SJCRH30 (cell line): ENCODE data around the gene STRN. TPM values are rescaled to one million over a fixed set of nuclear protein-coding genes. Genes with fewer than 3 reads are reported as not detected.
"Not testable (repeated sequence)": the region's sequence is repeated elsewhere in the genome, so short reads cannot be mapped to it uniquely, and the experiment has no call there.

Experiments used
- DNase-seq, 2 experiments: peaks; one replicate each; pipeline ENCODE4 v3.0.0-alpha.2; 2015 to 2020
- H3K27ac ChIP-seq: fragments of 250-450 bp; sonication (Bioruptor Pico); 2 replicates; pipeline ENCODE4 v1.5.1; 2020; ENCODE audit warnings: mild to moderate bottlenecking, moderate library complexity
- H3K27me3 ChIP-seq: fragments of 250-450 bp; sonication (Bioruptor Pico); 2 replicates; pipeline ENCODE4 v1.5.1; 2020; ENCODE audit warnings: mild to moderate bottlenecking, moderate library complexity
- H3K36me3 ChIP-seq: fragments of 250-450 bp; sonication (Bioruptor Pico); 2 replicates; pipeline ENCODE4 v1.5.1; 2020; ENCODE audit warnings: mild to moderate bottlenecking, moderate library complexity
- H3K4me1 ChIP-seq: fragments of 250-450 bp; sonication (Bioruptor Pico); 2 replicates; pipeline ENCODE4 v1.5.1; 2020; ENCODE audit warnings: mild to moderate bottlenecking, moderate library complexity
- H3K4me3 ChIP-seq: fragments of 250-450 bp; sonication (Bioruptor Pico); 2 replicates; pipeline ENCODE4 v1.5.1; 2020; ENCODE audit warnings: mild to moderate bottlenecking, moderate library complexity
- H3K9me3 ChIP-seq: fragments of 250-450 bp; sonication (Bioruptor Pico); replicated peaks from 2 replicates; pipeline ENCODE4 v1.5.1; 2020; ENCODE audit warnings: mild to moderate bottlenecking, moderate library complexity
- total RNA-seq: library from RNA; depleted of rRNA; stranded (reverse); fragments of >200 nt; shearing (Covaris generic); gene quantifications from 2 replicates; pipeline ENCODE4 v1.2.3, GENCODE V29; 2014

STRN gene
- total RNA-seq, 1 experiment from 2014 or later, result 37.3 TPM

- DNase-seq, result no peak
- 0 out of 2 replicates have a peak, but pooled peaks cover 4% of the 10 kb centered on the region for H3K9me3 ChIP-seq
- H3K36me3 ChIP-seq, result peaks cover 29% of the 10 kb centered on the region
- H3K4me1 ChIP-seq, result no peaks in the 10 kb centered on the region
- H3K4me3 ChIP-seq, result no peak overlapping the region
- H3K27me3 ChIP-seq, result no peaks in the 10 kb centered on the region
- H3K27ac ChIP-seq, result no peak overlapping the region
These were observed 55.3 kb downstream of the STRN start for GRCh38 chr2:36911012-36911411.

GRCh38 chr2:36906277-36906676, 60.1 kb downstream of the STRN start:
- peaks cover 16% of the 10 kb centered on the region for H3K36me3 ChIP-seq
- no peaks in the 10 kb centered on the region for H3K4me1 ChIP-seq
- H3K9me3 ChIP-seq, result no peaks in the 10 kb centered on the region
- no peak for DNase-seq
- no peaks in the 10 kb centered on the region for H3K27me3 ChIP-seq
- no peak overlapping the region for H3K4me3 ChIP-seq
- no peak overlapping the region for H3K27ac ChIP-seq

GRCh38 chr2:36904636-36905035, 61.7 kb downstream of the STRN start:
- H3K27ac ChIP-seq, result no peak overlapping the region
- H3K4me3 ChIP-seq, result no peak overlapping the region
- H3K27me3 ChIP-seq, result no peaks in the 10 kb centered on the region
- H3K36me3 ChIP-seq, result peaks cover 22% of the 10 kb centered on the region
- no peak for DNase-seq
- no peaks in the 10 kb centered on the region for H3K4me1 ChIP-seq
- H3K9me3 ChIP-seq, result no peaks in the 10 kb centered on the region

GRCh38 chr2:36902385-36903120, 63.8 kb downstream of the STRN start:
- no peak overlapping the region for H3K27ac ChIP-seq
- H3K9me3 ChIP-seq, result no peaks in the 10 kb centered on the region
- H3K27me3 ChIP-seq, result no peaks in the 10 kb centered on the region
- no peak overlapping the region for H3K4me3 ChIP-seq
- peaks cover 22% of the 10 kb centered on the region for H3K36me3 ChIP-seq
- no peak for DNase-seq
- H3K4me1 ChIP-seq, result no peaks in the 10 kb centered on the region

GRCh38 chr2:36892805-36893204, 73.5 kb downstream of the STRN start:
- H3K36me3 ChIP-seq, result peaks cover 7% of the 10 kb centered on the region
- DNase-seq, result no peak
- no peak overlapping the region for H3K4me3 ChIP-seq
- H3K27me3 ChIP-seq, result no peaks in the 10 kb centered on the region
- no peak overlapping the region for H3K27ac ChIP-seq
- no peaks in the 10 kb centered on the region for H3K9me3 ChIP-seq
- H3K4me1 ChIP-seq, result peaks cover 4% of the 10 kb centered on the region

GRCh38 chr2:36889795-36890194, 76.5 kb downstream of the STRN start:
- H3K27me3 ChIP-seq, result no peaks in the 10 kb centered on the region
- peaks cover 4% of the 10 kb centered on the region for H3K4me1 ChIP-seq
- no peaks in the 10 kb centered on the region for H3K9me3 ChIP-seq
- no peak overlapping the region for H3K4me3 ChIP-seq
- DNase-seq, result peak; percentile 55 to 86
- H3K27ac ChIP-seq, result peak overlapping the region; percentile 33
- peaks cover 22% of the 10 kb centered on the region for H3K36me3 ChIP-seq

- H3K4me3 ChIP-seq, H3K27ac ChIP-seq, H3K9me3 ChIP-seq, DNase-seq, H3K4me1 ChIP-seq, H3K27me3 ChIP-seq: not testable (repeated sequence)
- H3K36me3 ChIP-seq, result peaks cover 27% of the 10 kb centered on the region
These were observed 79.2 kb downstream of the STRN start for GRCh38 chr2:36887095-36887494.

GRCh38 chr2:36886664-36887063, 79.7 kb downstream of the STRN start:
- Histone ChIP-seq H3K4me3 (no peak overlapping the region), H3K27ac (no peak overlapping the region), H3K27me3 (no peaks in the 10 kb centered on the region), H3K9me3 (no peaks in the 10 kb centered on the region), H3K36me3 (peaks cover 26% of the 10 kb centered on the region), H3K4me1 (peaks cover 4% of the 10 kb centered on the region)
- DNase-seq, result no peak

GRCh38 chr2:36885605-36886004, 80.7 kb downstream of the STRN start:
- Histone ChIP-seq H3K36me3 (peaks cover 24% of the 10 kb centered on the region), H3K4me3 (no peak overlapping the region), H3K27ac (no peak overlapping the region), H3K9me3 (no peaks in the 10 kb centered on the region), H3K4me1 (peaks cover 4% of the 10 kb centered on the region), H3K27me3 (no peaks in the 10 kb centered on the region)
- DNase-seq, result no peak

GRCh38 chr2:36882532-36882931, 83.8 kb downstream of the STRN start:
- no peak overlapping the region for H3K4me3 ChIP-seq
- no peaks in the 10 kb centered on the region for H3K9me3 ChIP-seq
- H3K36me3 ChIP-seq, result peaks cover 33% of the 10 kb centered on the region
- H3K27me3 ChIP-seq, result no peaks in the 10 kb centered on the region
- no peak for DNase-seq
- H3K4me1 ChIP-seq, result no peaks in the 10 kb centered on the region
- no peak overlapping the region for H3K27ac ChIP-seq

- H3K4me1 ChIP-seq, result no peaks in the 10 kb centered on the region
- no peaks in the 10 kb centered on the region for H3K27me3 ChIP-seq
- no peaks in the 10 kb centered on the region for H3K9me3 ChIP-seq
- peaks cover 39% of the 10 kb centered on the region for H3K36me3 ChIP-seq
- DNase-seq, result no peak
- no peak overlapping the region for H3K4me3 ChIP-seq
- H3K27ac ChIP-seq, result no peak overlapping the region
These were observed 84.5 kb downstream of the STRN start for GRCh38 chr2:36881816-36882215.

GRCh38 chr2:36878429-36878828, 87.9 kb downstream of the STRN start:
- H3K27ac ChIP-seq, result no peak overlapping the region
- no peaks in the 10 kb centered on the region for H3K27me3 ChIP-seq
- H3K9me3 ChIP-seq, result no peaks in the 10 kb centered on the region
- no peak for DNase-seq
- no peak overlapping the region for H3K4me3 ChIP-seq
- peaks cover 41% of the 10 kb centered on the region for H3K36me3 ChIP-seq
- no peaks in the 10 kb centered on the region for H3K4me1 ChIP-seq

GRCh38 chr2:36871068-36871707, 95.1 kb downstream of the STRN start:
- Histone ChIP-seq H3K27ac (no peak overlapping the region), H3K27me3 (no peaks in the 10 kb centered on the region), H3K4me3 (no peak overlapping the region), H3K36me3 (peaks cover 46% of the 10 kb centered on the region), H3K4me1 (no peaks in the 10 kb centered on the region), H3K9me3 (no peaks in the 10 kb centered on the region; the same call in 1 of the 2 replicates)
- DNase-seq, result no peak

- Histone ChIP-seq H3K27me3 (no peaks in the 10 kb centered on the region), H3K9me3 (no peaks in the 10 kb centered on the region; the same call in 1 of the 2 replicates), H3K36me3 (peaks cover 42% of the 10 kb centered on the region), H3K4me3 (no peak overlapping the region), H3K4me1 (no peaks in the 10 kb centered on the region), H3K27ac (no peak overlapping the region)
- no peak for DNase-seq
These were observed 96.7 kb downstream of the STRN start for GRCh38 chr2:36869606-36870005.

- H3K9me3 ChIP-seq, result no peaks in the 10 kb centered on the region
These were observed 104.4 kb downstream of the STRN start for GRCh38 chr2:36861896-36862295.

More at GRCh38 chr2:36861896-36862295, 104.4 kb downstream of the STRN start:
- H3K27me3 ChIP-seq, result no peaks in the 10 kb centered on the region
- peaks cover 31% of the 10 kb centered on the region for H3K36me3 ChIP-seq
- no peak overlapping the region for H3K27ac ChIP-seq
- H3K4me1 ChIP-seq, result no peaks in the 10 kb centered on the region
- no peak overlapping the region for H3K4me3 ChIP-seq
- DNase-seq, result no peak
